H9 (cell line): Measurements from ENCODE around the gene FTO. TPM values are rescaled to one million over a fixed set of nuclear protein-coding genes. Genes with fewer than 3 reads are reported as not detected.

Experiments used
- DNase-seq: peaks from one replicate; pipeline ENCODE4 v3.0.0-alpha.2; 2017
- H2AFZ ChIP-seq: one replicate; pipeline ENCODE4 v1.6.1; 2013; ENCODE audit warnings: mild to moderate bottlenecking, low read length, control low read depth, moderate library complexity
- H2AK5ac ChIP-seq: 2 replicates; pipeline ENCODE4 v1.6.1; 2013; ENCODE audit warnings: low read length, control low read depth, mixed read lengths; ENCODE audit not compliant: insufficient read length
- H2BK120ac ChIP-seq: one replicate; pipeline ENCODE4 v1.6.1; 2013; ENCODE audit warnings: low read depth, mild to moderate bottlenecking, low read length, control low read depth, inconsistent platforms; ENCODE audit not compliant: poor library complexity, severe bottlenecking
- H2BK12ac ChIP-seq: 2 replicates; pipeline ENCODE4 v1.6.1; 2013; ENCODE audit warnings: low read length, control low read depth, mixed read lengths, low read depth; ENCODE audit not compliant: insufficient read length
- H2BK15ac ChIP-seq: 2 replicates; pipeline ENCODE4 v1.6.1; 2013; ENCODE audit warnings: low read depth, low read length, control low read depth
- H2BK20ac ChIP-seq: one replicate; pipeline ENCODE4 v1.6.1; 2013; ENCODE audit warnings: low read depth, mild to moderate bottlenecking, low read length, control low read depth, inconsistent platforms; ENCODE audit not compliant: poor library complexity, severe bottlenecking
- H2BK5ac ChIP-seq: 2 replicates; pipeline ENCODE4 v1.6.1; 2013; ENCODE audit warnings: low read length, control low read depth, mixed read lengths; ENCODE audit not compliant: insufficient read length
- H3K14ac ChIP-seq: 2 replicates; pipeline ENCODE4 v1.6.1; 2013; ENCODE audit warnings: low read length, control low read depth; ENCODE audit not compliant: insufficient read depth
- H3K18ac ChIP-seq: 2 replicates; pipeline ENCODE4 v1.6.1; 2013; ENCODE audit warnings: low read depth, mild to moderate bottlenecking, mixed read lengths, low read length, control low read depth; ENCODE audit not compliant: insufficient read length
- H3K23ac ChIP-seq: 2 replicates; pipeline ENCODE4 v1.6.1; 2013; ENCODE audit warnings: low read length, control low read depth, mixed read lengths, low read depth; ENCODE audit not compliant: insufficient read length
- H3K23me2 ChIP-seq: 2 replicates; pipeline ENCODE4 v1.6.1; 2013; ENCODE audit warnings: low read depth, mild to moderate bottlenecking, mixed read lengths, low read length, control low read depth; ENCODE audit not compliant: insufficient read length, poor library complexity, severe bottlenecking
- H3K27ac ChIP-seq: 2 replicates; pipeline ENCODE4 v1.5.1; 2013; ENCODE audit warnings: low read length, control low read depth, mixed read lengths, low read depth; ENCODE audit not compliant: insufficient read length
- H3K27me3 ChIP-seq: 2 replicates; pipeline ENCODE4 v1.6.1; 2013; ENCODE audit warnings: low read length, control low read depth, inconsistent platforms; ENCODE audit not compliant: insufficient read depth
- H3K4ac ChIP-seq: 2 replicates; pipeline ENCODE4 v1.6.1; 2013; ENCODE audit warnings: low read depth, mild to moderate bottlenecking, control low read depth, inconsistent platforms, low read length, moderate library complexity
- H3K4me1 ChIP-seq: 2 replicates; pipeline ENCODE4 v1.6.1; 2013; ENCODE audit warnings: low read length, control low read depth, inconsistent platforms; ENCODE audit not compliant: insufficient read depth
- H3K4me2 ChIP-seq: 2 replicates; pipeline ENCODE4 v1.6.1; 2013; ENCODE audit warnings: low read length, control low read depth, mixed read lengths; ENCODE audit not compliant: insufficient read length, insufficient read depth
- H3K56ac ChIP-seq: 2 replicates; pipeline ENCODE4 v1.6.1; 2013; ENCODE audit warnings: low read depth, mild to moderate bottlenecking, mixed read lengths, low read length, control low read depth; ENCODE audit not compliant: insufficient read length
- H3K79me1 ChIP-seq: 2 replicates; pipeline ENCODE4 v1.6.1; 2013; ENCODE audit warnings: low read depth, mild to moderate bottlenecking, moderate library complexity, low read length, control low read depth, inconsistent platforms; ENCODE audit not compliant: insufficient read depth, poor library complexity, severe bottlenecking
- H3K79me2 ChIP-seq: 2 replicates; pipeline ENCODE4 v1.6.1; 2013; ENCODE audit warnings: low read length, control low read depth, inconsistent platforms; ENCODE audit not compliant: insufficient read depth
- H3K9ac ChIP-seq: 2 replicates; pipeline ENCODE4 v1.6.1; 2013; ENCODE audit warnings: low read length, control low read depth, mixed read lengths; ENCODE audit not compliant: insufficient read length; ENCODE audit errors: extremely low read depth
- H3K9me3 ChIP-seq: one replicate; pipeline ENCODE4 v1.6.1; 2013; ENCODE audit warnings: low read depth, low read length, inconsistent platforms; ENCODE audit not compliant: control insufficient read depth
- H3T11ph ChIP-seq: one replicate; pipeline ENCODE4 v1.6.1; 2013; ENCODE audit warnings: mild to moderate bottlenecking, low read length, control low read depth, inconsistent platforms
- H4K20me1 ChIP-seq: one replicate; pipeline ENCODE4 v1.6.1; 2013; ENCODE audit not compliant: control insufficient read depth, insufficient read length, insufficient read depth
- H4K5ac ChIP-seq: 2 replicates; pipeline ENCODE4 v1.6.1; 2013; ENCODE audit warnings: low read depth, mild to moderate bottlenecking, mixed read lengths, low read length, control low read depth; ENCODE audit not compliant: insufficient read length
- H4K8ac ChIP-seq: replicated peaks from 2 replicates; pipeline ENCODE4 v1.6.1; 2013; ENCODE audit warnings: low read length, control low read depth, mixed read lengths, low read depth; ENCODE audit not compliant: insufficient read length
- H4K91ac ChIP-seq: 2 replicates; pipeline ENCODE4 v1.6.1; 2013; ENCODE audit warnings: low read depth, mild to moderate bottlenecking, moderate library complexity, mixed read lengths, low read length, control low read depth; ENCODE audit not compliant: insufficient read length
- H3K27ac Mint-ChIP-seq, 3 experiments: 2 replicates in 2 of 3; 3 replicates in 1 of 3; pipeline ENCODE4 v1.8.0; 2020 to 2021; ENCODE audit warnings: mixed read lengths in 3 of 3, mild to moderate bottlenecking in 1 of 3, moderate library complexity in 1 of 3
- H3K27me3 Mint-ChIP-seq: 2 replicates; pipeline ENCODE4 v1.8.0; 2021; ENCODE audit warnings: low read depth, mild to moderate bottlenecking, moderate library complexity, mixed read lengths
- H3K36me3 Mint-ChIP-seq, 3 experiments: 2 replicates in 2 of 3; 3 replicates in 1 of 3; pipeline ENCODE4 v1.8.0; 2020 to 2021; ENCODE audit warnings: low read depth in 3 of 3, mixed read lengths in 3 of 3; ENCODE audit not compliant: insufficient read depth in 1 of 3
- H3K4me1 Mint-ChIP-seq, 2 experiments: 2 replicates each; pipeline ENCODE4 v1.8.0; 2020; ENCODE audit warnings: mixed read lengths in 2 of 2
- H3K4me3 Mint-ChIP-seq, 2 experiments: 2 replicates in 1 of 2; 3 replicates in 1 of 2; pipeline ENCODE4 v1.8.0; 2020 to 2021; ENCODE audit warnings: mild to moderate bottlenecking in 2 of 2, mixed read lengths in 2 of 2, moderate library complexity in 1 of 2
- H3K9me3 Mint-ChIP-seq, 2 experiments: 2 replicates in 1 of 2; 3 replicates in 1 of 2; pipeline ENCODE4 v1.8.0; 2020; ENCODE audit warnings: mild to moderate bottlenecking in 2 of 2, mixed read lengths in 2 of 2, moderate library complexity in 1 of 2
- CTCF ChIP-seq: fragments of 200-600 bp; sonication (generic); conservative IDR thresholded peaks from 3 replicates; pipeline ENCODE4 v1.8.0; 2021; ENCODE audit warnings: antibody characterized with exemption, mild to moderate bottlenecking
- WGBS: extraction: QIAGEN DNeasy Blood & Tissue Kit; methylation state at CpG from one replicate; pipeline ENCODE4 v1.1.7; 2013; ENCODE audit warnings: missing lambda C conversion rate, low lambda C conversion rate, mixed read lengths; ENCODE audit not compliant: insufficient read length; ENCODE audit errors: extremely low coverage; 5-methylcytosine and 5-hydroxymethylcytosine counted together
- total RNA-seq: library from RNA; stranded (reverse); gene quantifications from 2 replicates; pipeline ENCODE4 v1.2.1, GENCODE V29; 2021

Gene FTO
- total RNA-seq, 1 experiment from 2014 or later = 67.9 TPM

- no CpG with 5 or more reads among the region's 2 CpGs for WGBS
- Histone ChIP-seq H3K9ac (no peak overlapping the region), H2BK15ac (no peak overlapping the region), H3K4me1 (no peaks in the 10 kb centered on the region; the same call in 1 of the 2 replicates), H3K9me3 (no peaks in the 10 kb centered on the region), H2AFZ (no peak overlapping the region), H3K14ac (no peak overlapping the region), H3K79me1 (no peaks in the 10 kb centered on the region), H3K23me2 (no peaks in the 10 kb centered on the region), H4K20me1 (no peaks in the 10 kb centered on the region), H2BK12ac (no peak overlapping the region), H3K79me2 (0 out of 2 replicates have a peak, but pooled peaks cover 2% of the 10 kb centered on the region), H4K91ac (no peak overlapping the region), H3K23ac (no peak overlapping the region), H3K4me2 (no peak overlapping the region), H3K56ac (no peak overlapping the region), H3K27ac (no peak overlapping the region), H3K27me3 (no peaks in the 10 kb centered on the region), H3K18ac (no peak overlapping the region), H2BK5ac (no peak overlapping the region), H2BK120ac (no peak overlapping the region), H2AK5ac (no peak overlapping the region), H3K4ac (no peak overlapping the region), H4K5ac (no peak overlapping the region), H3T11ph (no peak overlapping the region), H2BK20ac (no peak overlapping the region), H4K8ac (no peak overlapping the region)
- DNase-seq = no peak
- H3K36me3 Mint-ChIP-seq = no peaks in the 10 kb centered on the region
- H3K4me1 Mint-ChIP-seq = peaks cover 21 to 26% of the 10 kb centered on the region in 2 experiments
- H3K27ac Mint-ChIP-seq = peak overlapping the region in 2 of 3 experiments; percentile 3 to 77; a peak in 1 of 7 replicates
- H3K4me3 Mint-ChIP-seq = no peak overlapping the region
- H3K27me3 Mint-ChIP-seq = no peaks in the 10 kb centered on the region
- no peak for TF ChIP-seq CTCF
- no peaks in the 10 kb centered on the region for H3K9me3 Mint-ChIP-seq
Measured at GRCh38 chr16:53775106-53775820, 71.3 kb downstream of the FTO start.
